LoVo (cell line): ENCODE results near the gene LZTS2.

Experiments
- DNase-seq: peaks from one replicate; pipeline ENCODE4 v3.0.0-alpha.2; 2016; ENCODE audit warnings: low spot score

The LZTS2 gene

GRCh38 chr10:100998991-100999741 is 442 bp upstream of the LZTS2 start:
- DNase-seq = peak; percentile 75

GRCh38 chr10:101000127-101000914 is 713 bp downstream of the LZTS2 start:
- DNase-seq = no peak

- no peak for DNase-seq
Measured at GRCh38 chr10:101000915-101001658, 1.5 kb downstream of the LZTS2 start.

GRCh38 chr10:101001659-101002035 is 2.0 kb downstream of the LZTS2 start:
- DNase-seq = no peak

GRCh38 chr10:101002456-101002855 is 2.8 kb downstream of the LZTS2 start:
- DNase-seq = no peak

- DNase-seq = no peak
Measured at GRCh38 chr10:101003639-101004206, 4.1 kb downstream of the LZTS2 start.

- no peak for DNase-seq
Measured at GRCh38 chr10:101005361-101005760, 5.8 kb downstream of the LZTS2 start.

- no peak for DNase-seq
Measured at GRCh38 chr10:101005869-101006567, 6.4 kb downstream of the LZTS2 start.

GRCh38 chr10:101006593-101007098 is 7.0 kb downstream of the LZTS2 start:
- no peak for DNase-seq

- DNase-seq = no peak
Measured at GRCh38 chr10:101007099-101007711, 7.6 kb downstream of the LZTS2 start.

- no peak for DNase-seq
Measured at GRCh38 chr10:101007915-101008822, 8.6 kb downstream of the LZTS2 start.

GRCh38 chr10:101008823-101009423 is 9.3 kb downstream of the LZTS2 start:
- no peak for DNase-seq

GRCh38 chr10:101010329-101010728 is 10.7 kb downstream of the LZTS2 start:
- no peak for DNase-seq

- DNase-seq = no peak
Measured at GRCh38 chr10:101011517-101012423, 12.2 kb downstream of the LZTS2 start.

- peak; percentile 89 for DNase-seq
Measured at GRCh38 chr10:101012525-101013364, 13.1 kb downstream of the LZTS2 start.

GRCh38 chr10:101013365-101013825 is 13.8 kb downstream of the LZTS2 start:
- DNase-seq = no peak

- peak; percentile 57 for DNase-seq
Measured at GRCh38 chr10:101014230-101014884, 14.7 kb downstream of the LZTS2 start.
